ENCODE data around the gene CCNI2. TPM values are rescaled to one million over a fixed set of nuclear protein-coding genes. Genes with fewer than 3 reads are reported as not detected.

Gene CCNI2
- total and polyA plus RNA-seq, 10 of the 15 experiments (the other 5 are each of a cell fraction or from before 2014, with no cell fraction given): 1.8 to 8.0 (median 3.2) TPM

DNA sequence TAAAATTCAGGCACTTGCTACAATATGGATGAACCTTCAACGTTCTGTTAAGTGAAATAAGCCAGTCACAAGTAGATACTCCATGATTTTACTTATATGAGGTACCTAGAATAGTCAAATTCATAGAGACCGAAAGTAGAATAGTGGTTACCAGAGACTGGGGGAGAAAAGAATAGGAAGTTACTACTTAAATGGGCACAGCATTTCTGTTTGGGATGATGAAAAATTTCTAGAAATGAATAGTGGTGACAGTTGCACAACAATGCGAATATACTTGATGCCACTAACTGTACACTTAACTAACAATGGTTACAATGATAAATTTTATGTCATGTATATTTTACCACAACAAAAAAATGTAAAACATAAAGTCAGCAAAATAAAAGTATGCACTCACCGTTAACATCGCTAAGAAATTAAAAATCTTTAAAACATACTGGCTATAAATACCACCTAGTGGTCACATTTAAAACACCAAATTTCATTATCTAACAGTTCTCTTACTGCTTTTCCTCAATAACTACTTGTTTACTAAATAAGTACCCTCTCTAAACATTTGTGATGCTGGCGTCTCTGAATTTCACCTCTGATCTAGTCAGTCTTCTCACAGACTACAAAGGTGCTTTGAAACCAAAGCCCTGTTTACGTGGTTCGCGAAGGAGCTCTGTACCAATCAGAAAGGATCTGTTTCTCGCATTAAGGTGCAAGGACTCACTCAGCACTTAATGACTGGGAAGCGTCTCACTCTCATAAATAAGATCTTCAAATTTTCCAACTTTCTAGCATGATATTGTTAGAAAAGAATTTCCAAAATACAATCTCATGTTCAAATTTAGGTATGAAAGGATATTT lies 32.5 kb upstream of the CCNI2 start (continued):
- no peak for TF ChIP-seq NR2F1 (conservative IDR thresholded peaks at IDR 0.05)
- TF ChIP-seq MXI1 (IDR thresholded peaks at IDR 0.05; ENCODE audit: low read depth, low read length): no peak
- TF ChIP-seq IRF4 (IDR thresholded peaks at IDR 0.05; ENCODE audit: low read depth, low read length): no peak
- TF ChIP-seq, protein P1, sequence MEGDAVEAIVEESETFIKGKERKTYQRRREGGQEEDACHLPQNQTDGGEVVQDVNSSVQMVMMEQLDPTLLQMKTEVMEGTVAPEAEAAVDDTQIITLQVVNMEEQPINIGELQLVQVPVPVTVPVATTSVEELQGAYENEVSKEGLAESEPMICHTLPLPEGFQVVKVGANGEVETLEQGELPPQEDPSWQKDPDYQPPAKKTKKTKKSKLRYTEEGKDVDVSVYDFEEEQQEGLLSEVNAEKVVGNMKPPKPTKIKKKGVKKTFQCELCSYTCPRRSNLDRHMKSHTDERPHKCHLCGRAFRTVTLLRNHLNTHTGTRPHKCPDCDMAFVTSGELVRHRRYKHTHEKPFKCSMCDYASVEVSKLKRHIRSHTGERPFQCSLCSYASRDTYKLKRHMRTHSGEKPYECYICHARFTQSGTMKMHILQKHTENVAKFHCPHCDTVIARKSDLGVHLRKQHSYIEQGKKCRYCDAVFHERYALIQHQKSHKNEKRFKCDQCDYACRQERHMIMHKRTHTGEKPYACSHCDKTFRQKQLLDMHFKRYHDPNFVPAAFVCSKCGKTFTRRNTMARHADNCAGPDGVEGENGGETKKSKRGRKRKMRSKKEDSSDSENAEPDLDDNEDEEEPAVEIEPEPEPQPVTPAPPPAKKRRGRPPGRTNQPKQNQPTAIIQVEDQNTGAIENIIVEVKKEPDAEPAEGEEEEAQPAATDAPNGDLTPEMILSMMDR (IDR thresholded peaks at IDR 0.05 in 2 of 3, conservative IDR thresholded peaks at IDR 0.05 in 1 of 3; ENCODE audit: control insufficient read depth in 2 of 3, extremely low read depth in 1 of 3, insufficient read depth in 1 of 3, low read depth in 3 of 3, low read length in 3 of 3): peak in 1 of 3 experiments; percentile 28; a peak in 2 of 6 replicates
- TF ChIP-seq, protein P2, sequence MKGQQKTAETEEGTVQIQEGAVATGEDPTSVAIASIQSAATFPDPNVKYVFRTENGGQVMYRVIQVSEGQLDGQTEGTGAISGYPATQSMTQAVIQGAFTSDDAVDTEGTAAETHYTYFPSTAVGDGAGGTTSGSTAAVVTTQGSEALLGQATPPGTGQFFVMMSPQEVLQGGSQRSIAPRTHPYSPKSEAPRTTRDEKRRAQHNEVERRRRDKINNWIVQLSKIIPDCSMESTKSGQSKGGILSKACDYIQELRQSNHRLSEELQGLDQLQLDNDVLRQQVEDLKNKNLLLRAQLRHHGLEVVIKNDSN (IDR thresholded peaks at IDR 0.05; ENCODE audit: borderline replicate concordance, extremely low read length, insufficient read depth, low read depth, low read length): no peak
- TF ChIP-seq SMC3 (IDR thresholded peaks at IDR 0.05; ENCODE audit: borderline replicate concordance, low read length): peak; percentile 18; the same call in 1 of the 2 replicates
- no peak for TF ChIP-seq SUPT20H (IDR thresholded peaks at IDR 0.05; ENCODE audit: borderline replicate concordance, control insufficient read depth, low read depth, low read length)
- TF ChIP-seq, protein P3, sequence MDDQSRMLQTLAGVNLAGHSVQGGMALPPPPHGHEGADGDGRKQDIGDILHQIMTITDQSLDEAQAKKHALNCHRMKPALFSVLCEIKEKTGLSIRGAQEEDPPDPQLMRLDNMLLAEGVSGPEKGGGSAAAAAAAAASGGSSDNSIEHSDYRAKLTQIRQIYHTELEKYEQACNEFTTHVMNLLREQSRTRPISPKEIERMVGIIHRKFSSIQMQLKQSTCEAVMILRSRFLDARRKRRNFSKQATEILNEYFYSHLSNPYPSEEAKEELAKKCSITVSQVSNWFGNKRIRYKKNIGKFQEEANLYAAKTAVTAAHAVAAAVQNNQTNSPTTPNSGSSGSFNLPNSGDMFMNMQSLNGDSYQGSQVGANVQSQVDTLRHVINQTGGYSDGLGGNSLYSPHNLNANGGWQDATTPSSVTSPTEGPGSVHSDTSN (IDR thresholded peaks at IDR 0.05; ENCODE audit: insufficient replicate concordance, low read depth, low read length): no peak
- TF ChIP-seq MTA3 (IDR thresholded peaks at IDR 0.05; ENCODE audit: borderline replicate concordance, low read length): no peak
- no peak for TF ChIP-seq RFX5 (IDR thresholded peaks at IDR 0.05; ENCODE audit: low read depth, low read length)
- no peak for TF ChIP-seq SIN3A (IDR thresholded peaks at IDR 0.05; ENCODE audit: low read depth, low read length)
